IPS DF 4.7 (cell line): ENCODE data around the gene PHRF1.

ENCODE experiments used
- DNase-seq: peaks from one replicate; pipeline ENCODE4 v3.0.0-alpha.2; 2013; ENCODE audit warnings: low spot score; ENCODE audit errors: extremely low read depth

The PHRF1 gene

DNA sequence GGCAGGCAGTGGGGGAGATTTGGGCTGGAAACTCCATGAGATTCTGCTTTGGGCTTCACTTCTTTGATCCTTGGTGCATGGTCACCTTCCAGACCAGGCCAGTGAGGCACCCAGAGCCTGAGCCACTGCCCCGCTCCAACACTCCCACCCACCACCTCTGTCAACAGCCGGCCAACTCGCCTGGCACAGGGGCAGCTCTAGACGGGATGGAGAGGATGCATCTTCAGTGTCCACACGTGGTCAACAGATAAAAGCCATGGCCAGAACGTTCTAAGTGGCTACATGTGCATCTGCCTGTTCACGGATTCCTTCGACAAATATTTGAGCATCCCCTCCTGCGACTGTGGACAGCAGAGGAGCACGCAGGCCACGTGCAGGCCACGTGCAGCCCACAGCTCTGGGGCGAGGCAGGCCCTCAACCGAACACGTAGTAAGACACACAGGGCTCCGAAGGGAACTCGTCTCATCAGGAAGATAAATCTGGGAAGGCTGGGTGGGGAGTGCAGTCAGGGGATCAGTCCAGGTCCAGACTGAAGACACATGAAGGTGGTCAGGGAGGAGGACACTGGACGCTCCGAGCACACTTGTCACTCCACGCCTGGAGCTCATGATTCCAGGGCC is 37.7 kb upstream of the PHRF1 start:
- no peak for DNase-seq

- no peak for DNase-seq
Observed at GRCh38 chr11:539971-540481, 36.2 kb upstream of the PHRF1 start.

GRCh38 chr11:540583-541432 is 35.5 kb upstream of the PHRF1 start:
- DNase-seq = no peak

GRCh38 chr11:541433-541885 is 34.8 kb upstream of the PHRF1 start:
- no peak for DNase-seq

DNA sequence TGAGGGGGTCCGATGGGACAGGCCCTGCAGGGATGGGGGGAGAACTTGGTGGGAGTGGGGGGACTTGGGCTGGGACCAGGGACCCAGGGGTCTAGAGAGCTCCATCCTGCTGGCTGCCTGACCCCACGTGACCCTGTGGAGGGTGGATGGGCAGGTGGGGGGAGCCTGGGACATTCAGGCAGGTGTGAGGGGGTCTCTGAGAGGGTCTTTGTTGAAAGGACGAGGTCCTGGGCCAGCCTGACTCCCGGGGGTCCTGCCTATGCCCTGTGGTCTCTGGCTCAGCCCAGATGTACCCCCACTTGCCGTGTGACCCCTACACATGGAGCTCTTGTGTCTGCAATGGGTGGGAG is 31.5 kb upstream of the PHRF1 start:
- DNase-seq = no peak

DNA sequence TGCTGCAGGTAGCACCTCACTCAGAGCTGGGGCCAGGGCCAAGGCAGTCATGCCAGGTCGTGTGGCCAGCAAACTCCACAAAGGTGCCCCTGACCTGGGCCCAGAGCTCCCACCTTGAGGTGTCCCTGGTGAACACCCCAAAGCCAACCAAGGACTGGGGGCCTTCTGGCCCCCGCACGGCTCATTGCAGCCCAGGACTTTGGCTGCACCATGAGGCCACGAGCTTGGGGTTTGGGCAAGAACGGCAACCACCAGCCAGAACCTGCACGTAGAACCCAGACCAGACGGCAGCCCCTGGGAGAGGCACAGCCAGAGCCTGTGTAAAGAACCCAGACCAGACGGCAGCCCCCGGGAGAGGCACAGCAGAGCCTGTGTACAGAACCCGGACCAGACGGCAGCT is 31.1 kb upstream of the PHRF1 start:
- no peak for DNase-seq

DNA sequence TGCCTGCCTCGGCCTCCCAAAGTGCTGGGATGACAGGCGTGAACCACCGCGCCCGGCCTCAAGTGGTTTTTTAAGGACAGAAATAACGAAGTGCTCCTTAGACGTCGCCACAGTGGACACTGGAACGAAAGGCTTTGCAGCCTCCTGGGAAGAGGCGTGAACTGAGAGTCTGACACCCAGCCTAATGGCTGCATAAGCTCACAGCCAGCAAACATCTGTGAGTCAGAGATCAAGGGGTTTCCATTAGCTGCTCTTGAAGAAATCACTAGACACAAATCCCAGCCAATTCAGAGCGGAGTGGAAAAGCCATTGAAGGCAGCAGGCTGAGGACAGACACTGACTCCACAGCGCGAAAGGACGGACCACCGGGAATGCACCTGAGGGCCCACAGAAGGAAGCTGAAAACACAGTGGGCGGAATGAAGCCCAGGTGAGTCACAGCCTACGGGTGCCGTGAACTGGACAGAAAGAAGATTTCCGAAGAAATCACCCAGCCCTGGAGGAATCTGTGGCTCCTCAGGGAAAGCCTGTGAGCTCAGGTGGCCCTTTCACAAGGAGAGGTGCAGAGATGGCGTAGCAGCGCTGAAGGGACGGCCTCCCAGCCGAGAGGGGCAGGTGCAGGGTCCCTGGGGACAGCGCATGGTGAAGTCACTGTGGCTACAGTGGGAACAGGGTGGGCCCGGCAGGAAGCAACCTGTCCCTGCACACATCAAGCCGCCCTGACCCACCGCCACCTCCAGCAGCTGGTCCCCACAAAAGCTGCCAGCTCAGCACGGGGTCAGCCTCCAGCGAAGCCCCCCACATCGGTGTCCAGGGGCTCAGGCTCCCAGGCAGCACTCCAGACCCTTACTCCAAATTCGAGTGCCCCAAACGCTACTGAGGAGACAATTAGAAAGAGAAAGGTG is 27.3 kb upstream of the PHRF1 start:
- DNase-seq = no peak

GRCh38 chr11:550021-550745 is 26.1 kb upstream of the PHRF1 start:
- DNase-seq = no peak

DNA sequence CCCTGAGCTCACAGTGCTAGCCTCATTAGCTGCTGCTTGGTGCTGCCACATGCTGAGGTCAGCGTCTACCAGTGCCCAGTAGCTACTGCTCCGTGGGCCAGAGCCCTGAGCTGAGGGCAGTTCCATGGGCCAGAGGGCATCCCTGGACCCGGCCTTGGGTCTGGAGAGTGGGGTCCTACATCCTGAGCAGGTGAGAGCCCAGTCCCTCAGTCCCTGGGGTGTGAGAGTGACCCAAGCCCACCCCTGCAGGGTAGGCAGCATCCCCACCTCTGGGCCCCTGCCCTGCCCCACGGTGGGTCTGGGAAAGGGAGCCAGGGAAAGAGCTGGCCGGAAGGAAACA is 25.6 kb upstream of the PHRF1 start:
- no peak for DNase-seq

- DNase-seq = no peak
Observed at GRCh38 chr11:551131-551530, 25.1 kb upstream of the PHRF1 start.

GRCh38 chr11:551596-551995 is 24.7 kb upstream of the PHRF1 start:
- no peak for DNase-seq

GRCh38 chr11:553083-553987 is 22.9 kb upstream of the PHRF1 start:
- no peak for DNase-seq

- no peak for DNase-seq
Observed at GRCh38 chr11:553988-554340, 22.3 kb upstream of the PHRF1 start.

- no peak for DNase-seq
Observed at GRCh38 chr11:554428-555226, 21.6 kb upstream of the PHRF1 start.

DNA sequence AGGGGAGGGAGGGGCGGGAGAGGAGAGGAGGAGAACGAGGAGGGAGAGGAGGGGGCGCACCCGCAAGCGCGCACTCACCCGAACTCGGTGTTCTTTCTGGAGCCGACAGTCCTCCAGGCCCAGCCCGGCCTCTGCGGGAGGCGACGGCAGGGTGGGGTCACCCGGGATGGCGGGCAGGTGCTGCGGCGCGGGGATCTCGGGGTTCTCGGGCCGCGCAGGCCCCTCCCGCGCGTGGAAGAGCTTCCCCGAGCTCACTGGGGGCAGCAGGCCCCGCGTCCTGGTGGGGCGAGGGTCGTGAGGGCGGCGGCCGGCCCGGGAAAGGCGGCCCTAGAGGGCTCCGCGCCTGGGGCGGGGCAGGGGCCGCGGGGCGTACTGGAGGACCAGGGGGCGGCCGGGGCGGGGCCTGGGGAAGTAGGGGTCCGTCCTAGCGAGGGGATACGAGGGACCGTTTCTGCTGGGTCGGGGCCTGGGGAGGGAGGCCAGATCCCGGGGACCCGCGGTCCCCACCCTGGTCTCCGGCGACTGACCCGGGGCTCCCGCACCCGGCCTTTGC is 21.0 kb upstream of the PHRF1 start:
- DNase-seq = no peak

GRCh38 chr11:555780-556661 is 20.2 kb upstream of the PHRF1 start:
- no peak for DNase-seq

DNA sequence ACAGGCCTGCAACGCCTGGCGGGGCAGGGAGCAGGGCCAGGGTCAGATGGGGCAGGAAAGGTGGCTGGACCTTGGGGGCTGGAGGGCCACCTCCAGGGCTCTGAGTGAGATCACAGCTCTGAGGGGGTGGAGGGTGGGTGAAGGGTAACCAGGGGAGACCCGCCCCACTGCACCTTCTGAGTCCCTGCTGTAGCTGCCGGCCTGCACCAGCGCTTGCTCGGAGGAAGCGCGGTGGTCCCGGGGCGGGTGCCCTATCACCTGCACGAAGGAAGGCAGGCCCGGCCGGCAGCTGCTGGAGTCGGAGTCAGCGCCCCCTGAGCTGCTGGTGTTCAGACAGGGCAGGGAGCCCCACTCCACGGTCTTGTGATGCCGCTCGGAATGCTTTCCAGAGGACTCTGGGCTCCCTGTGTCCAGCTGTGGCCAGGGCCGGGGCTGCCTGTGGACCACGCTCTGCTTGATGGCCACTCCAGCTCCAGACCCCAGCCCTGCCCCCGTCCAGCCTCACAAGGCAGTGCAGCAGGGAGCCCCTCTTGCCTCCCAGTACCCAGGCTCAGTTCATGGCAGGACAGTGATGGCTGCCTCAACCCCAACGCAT is 19.5 kb upstream of the PHRF1 start:
- DNase-seq = no peak
